CD8-positive, alpha-beta memory T cell (primary cell): ENCODE data around the gene CEACAM6. TPM values are rescaled to one million over a fixed set of nuclear protein-coding genes. Genes with fewer than 3 reads are reported as not detected.
A peak's percentile ranks its signal among the peaks of the same experiment; 100 is the strongest.
"Not testable (repeated sequence)": the region's sequence is repeated elsewhere in the genome, so short reads cannot be mapped to it uniquely, and the experiment has no call there.

ENCODE experiments used
- CTCF ChIA-PET: fragments of 350-600 bp; sonication (Branson Sonifier 250); formaldehyde crosslinking; loops from one replicate; lab custom pipeline; 2021; ENCODE audit warnings: antibody characterized with exemption; lab: Charles Lee
- POLR2A ChIA-PET: fragments of 350-600 bp; sonication (Branson Sonifier 250); formaldehyde crosslinking; loops from one replicate; lab custom pipeline; 2021; ENCODE audit warnings: antibody characterized with exemption; lab: Charles Lee
- DNase-seq, 5 donors: peaks; one replicate each; pipeline versions ENCODE4 v3.0.0 to v3.0.0-alpha.2; 2020 to 2022; ENCODE audit warnings: mixed read lengths in 1 of 5
- H3K27ac ChIP-seq: one replicate; pipeline ENCODE4 v1.7.0; 2013; ENCODE audit warnings: low read depth, mild to moderate bottlenecking, low read length, moderate library complexity
- H3K27me3 ChIP-seq: 2 replicates; pipeline ENCODE4 v1.7.0; 2013; ENCODE audit warnings: low read length, mild to moderate bottlenecking; ENCODE audit not compliant: insufficient read depth, poor library complexity, severe bottlenecking
- H3K36me3 ChIP-seq: 2 replicates; pipeline ENCODE4 v1.7.0; 2013; ENCODE audit warnings: mild to moderate bottlenecking, low read length, moderate library complexity; ENCODE audit not compliant: insufficient read depth
- H3K4me1 ChIP-seq: 2 replicates; pipeline ENCODE4 v1.7.0; 2013; ENCODE audit warnings: mild to moderate bottlenecking, low read length, moderate library complexity; ENCODE audit not compliant: insufficient read depth
- H3K4me3 ChIP-seq: 2 replicates; pipeline ENCODE4 v1.7.0; 2013; ENCODE audit warnings: mild to moderate bottlenecking, low read length
- H3K9me3 ChIP-seq: 2 replicates; pipeline ENCODE4 v1.7.0; 2013; ENCODE audit warnings: mild to moderate bottlenecking, low read length
- H3K27ac Mint-ChIP-seq, 8 donors: one replicate each; pipeline ENCODE4 v1.8.0; 2020 to 2021; ENCODE audit warnings: mixed read lengths in 8 of 8, mild to moderate bottlenecking in 6 of 8, inconsistent platforms in 3 of 8, moderate library complexity in 3 of 8
- H3K27me3 Mint-ChIP-seq, 2 donors: one replicate each; pipeline ENCODE4 v1.8.0; 2020 to 2021; ENCODE audit warnings: mixed read lengths in 2 of 2, mild to moderate bottlenecking in 1 of 2, moderate library complexity in 1 of 2
- H3K36me3 Mint-ChIP-seq, 3 donors: one replicate each; pipeline ENCODE4 v1.8.0; 2020 to 2021; ENCODE audit warnings: mixed read lengths in 3 of 3, inconsistent platforms in 1 of 3, mild to moderate bottlenecking in 1 of 3
- H3K4me1 Mint-ChIP-seq, 3 donors: one replicate each; pipeline ENCODE4 v1.8.0; 2020 to 2021; ENCODE audit warnings: mixed read lengths in 3 of 3, inconsistent platforms in 1 of 3, mild to moderate bottlenecking in 1 of 3
- H3K4me3 Mint-ChIP-seq, 7 donors: one replicate each; pipeline ENCODE4 v1.8.0; 2020 to 2021; ENCODE audit warnings: mixed read lengths in 7 of 7, mild to moderate bottlenecking in 6 of 7, moderate library complexity in 4 of 7, inconsistent platforms in 2 of 7
- H3K9me3 Mint-ChIP-seq, 5 donors: one replicate each; pipeline ENCODE4 v1.8.0; 2020 to 2022; ENCODE audit warnings: mixed read lengths in 5 of 5, mild to moderate bottlenecking in 3 of 5, moderate library complexity in 2 of 5, inconsistent platforms in 1 of 5
- polyA plus RNA-seq: library from polyadenylated mRNA; unstranded; fragments of 300-500 nt; fragmentation: Illumina TruSeq; gene quantifications from one replicate; pipeline ENCODE4 v1.2.3, GENCODE V29; 2021
- total RNA-seq, 2 experiments: library from RNA; stranded (reverse); gene quantifications; one replicate each; pipeline ENCODE4 v1.2.3, GENCODE V29; 2021

Gene CEACAM6
- total RNA-seq = not detected
- polyA plus RNA-seq = not detected

GRCh38 chr19:41755328-41755913 is at the start of gene CEACAM6:
TSS of gene CEACAM6 (plus strand) at chr19:41755530. CDS start at chr19:41755639, 109 bp downstream.
- ChIA-PET POLR2A (no interaction called here), CTCF (interaction anchor here (3.8 to 5.1 kb wide), 2 partner anchors 21 to 30 kb away, joined by 29 to 66 read pairs; no protein-coding TSS in a partner anchor)
- DNase-seq = no peak
- peaks cover 8% of the 10 kb centered on the region for H3K27me3 ChIP-seq
- no peak within 1 kb of the TSS for H3K4me3 Mint-ChIP-seq
- no peaks in the 10 kb centered on the region for H3K36me3 Mint-ChIP-seq
- no peak within 1 kb of the TSS for H3K4me3 ChIP-seq
- H3K9me3 ChIP-seq = no peaks in the 10 kb centered on the region
- peaks cover 4% of the 10 kb centered on the region for H3K4me1 ChIP-seq
- H3K27ac ChIP-seq = no peak within 1 kb of the TSS
- no peaks in the 10 kb centered on the region for H3K36me3 ChIP-seq
- H3K27me3 Mint-ChIP-seq = peaks cover 17 to 62% of the 10 kb centered on the region in 2 donors
- no peaks in the 10 kb centered on the region for H3K9me3 Mint-ChIP-seq
- H3K27ac Mint-ChIP-seq = no peak within 1 kb of the TSS
- H3K4me1 Mint-ChIP-seq = peaks cover 3 to 6% (median 4%) of the 10 kb centered on the region in 3 donors

- no peaks in the 10 kb centered on the region for H3K27me3 ChIP-seq
- H3K27me3 Mint-ChIP-seq = peaks cover 29 to 59% of the 10 kb centered on the region in 2 donors
- peaks cover 3 to 9% (median 6%) of the 10 kb centered on the region in 3 donors for H3K4me1 Mint-ChIP-seq
- H3K9me3 ChIP-seq = no peaks in the 10 kb centered on the region
- no peaks in the 10 kb centered on the region for H3K36me3 ChIP-seq
- peak overlapping the region in 2 of 8 donors; percentile 19 to 50 for H3K27ac Mint-ChIP-seq
- H3K36me3 Mint-ChIP-seq = no peaks in the 10 kb centered on the region
- no peak overlapping the region for H3K27ac ChIP-seq
- POLR2A ChIA-PET = no interaction called here
- peak overlapping the region; percentile 50 for H3K4me3 ChIP-seq
- CTCF ChIA-PET = interaction anchor here (0.7 to 1.4 kb wide), 9 partner anchors 10 to 78 kb away, joined by 3 to 6 read pairs (median 3); no protein-coding TSS in a partner anchor
- no peaks in the 10 kb centered on the region for H3K9me3 Mint-ChIP-seq
- peak; percentile 42 to 73 (median 63) for DNase-seq
- no peaks in the 10 kb centered on the region for H3K4me1 ChIP-seq
- H3K4me3 Mint-ChIP-seq = peak overlapping the region; percentile 70 to 82 (median 75)
Measured at GRCh38 chr19:41706741-41707501, 48.4 kb upstream of the CEACAM6 start.

- H3K27ac Mint-ChIP-seq = no peak overlapping the region
- Histone ChIP-seq H3K36me3 (no peaks in the 10 kb centered on the region), H3K4me3 (no peak overlapping the region), H3K27me3 (no peaks in the 10 kb centered on the region), H3K9me3 (no peaks in the 10 kb centered on the region), H3K4me1 (no peaks in the 10 kb centered on the region), H3K27ac (no peak overlapping the region)
- DNase-seq = no peak
- peaks cover 3 to 9% (median 6%) of the 10 kb centered on the region in 3 donors for H3K4me1 Mint-ChIP-seq
- ChIA-PET POLR2A (no interaction called here), CTCF (interaction anchor here (0.7 to 1.4 kb wide), 8 partner anchors 10 to 78 kb away, joined by 3 to 6 read pairs (median 3); no protein-coding TSS in a partner anchor)
- no peaks in the 10 kb centered on the region for H3K9me3 Mint-ChIP-seq
- H3K27me3 Mint-ChIP-seq = peaks cover 32 to 64% of the 10 kb centered on the region in 2 donors
- no peaks in the 10 kb centered on the region for H3K36me3 Mint-ChIP-seq
- no peak overlapping the region for H3K4me3 Mint-ChIP-seq
Measured at GRCh38 chr19:41707502-41707812, 47.9 kb upstream of the CEACAM6 start.

GRCh38 chr19:41707871-41708371 is 47.4 kb upstream of the CEACAM6 start:
- H3K27me3 Mint-ChIP-seq = peaks cover 32 to 65% of the 10 kb centered on the region in 2 donors
- POLR2A ChIA-PET = no interaction called here
- no peaks in the 10 kb centered on the region for H3K4me1 ChIP-seq
- no peak for DNase-seq
- no peak overlapping the region for H3K4me3 ChIP-seq
- H3K36me3 ChIP-seq = no peaks in the 10 kb centered on the region
- peaks cover 3 to 9% (median 6%) of the 10 kb centered on the region in 3 donors for H3K4me1 Mint-ChIP-seq
- H3K27me3 ChIP-seq = no peaks in the 10 kb centered on the region
- CTCF ChIA-PET = no interaction called here
- no peak overlapping the region for H3K27ac Mint-ChIP-seq
- H3K9me3 Mint-ChIP-seq = no peaks in the 10 kb centered on the region
- H3K36me3 Mint-ChIP-seq = no peaks in the 10 kb centered on the region
- H3K9me3 ChIP-seq = no peaks in the 10 kb centered on the region
- H3K27ac ChIP-seq = no peak overlapping the region
- H3K4me3 Mint-ChIP-seq = no peak overlapping the region

- CTCF ChIA-PET = no interaction called here
- POLR2A ChIA-PET = no interaction called here
- no peak within 1 kb of the TSS for H3K4me3 ChIP-seq
- no peak for DNase-seq
- Mint-ChIP-seq H3K4me1 (peaks cover 3 to 9% (median 6%) of the 10 kb centered on the region in 3 donors), H3K9me3 (no peaks in the 10 kb centered on the region), H3K4me3 (peak within 1 kb of the TSS in 1 of 7 donors; percentile 42), H3K27me3 (peaks cover 32 to 64% of the 10 kb centered on the region in 2 donors), H3K27ac (peak within 1 kb of the TSS in 1 of 8 donors; percentile 54), H3K36me3 (no peaks in the 10 kb centered on the region)
- no peak within 1 kb of the TSS for H3K27ac ChIP-seq
- no peaks in the 10 kb centered on the region for H3K36me3 ChIP-seq
- no peaks in the 10 kb centered on the region for H3K9me3 ChIP-seq
- no peaks in the 10 kb centered on the region for H3K4me1 ChIP-seq
- H3K27me3 ChIP-seq = no peaks in the 10 kb centered on the region
Measured at GRCh38 chr19:41708481-41708880, 46.8 kb upstream of the CEACAM6 start, which contains the start of gene CEACAM5. TSS of gene CEACAM5 (plus strand) at chr19:41708626. CDS start at chr19:41708732, 106 bp downstream.

- H3K4me1 ChIP-seq, POLR2A ChIA-PET, H3K4me1 Mint-ChIP-seq, CTCF ChIA-PET, H3K4me3 ChIP-seq, H3K36me3 ChIP-seq, H3K9me3 ChIP-seq, H3K36me3 Mint-ChIP-seq, H3K27ac Mint-ChIP-seq, H3K9me3 Mint-ChIP-seq, DNase-seq, H3K27me3 ChIP-seq, H3K27ac ChIP-seq: not testable (repeated sequence)
- H3K27me3 Mint-ChIP-seq = peaks cover 37 to 69% of the 10 kb centered on the region in 2 donors
- H3K4me3 Mint-ChIP-seq = peak overlapping the region in 1 of 7 donors; percentile 42
Measured at GRCh38 chr19:41709516-41709915, 45.8 kb upstream of the CEACAM6 start.

GRCh38 chr19:41709951-41710645 is 45.2 kb upstream of the CEACAM6 start:
- Mint-ChIP-seq H3K36me3 (no peaks in the 10 kb centered on the region), H3K9me3 (no peaks in the 10 kb centered on the region), H3K4me3 (no peak overlapping the region), H3K4me1 (peaks cover 3 to 9% (median 6%) of the 10 kb centered on the region in 3 donors), H3K27ac (no peak overlapping the region), H3K27me3 (peaks cover 38 to 64% of the 10 kb centered on the region in 2 donors)
- Histone ChIP-seq H3K36me3 (no peaks in the 10 kb centered on the region), H3K9me3 (no peaks in the 10 kb centered on the region), H3K27me3 (no peaks in the 10 kb centered on the region), H3K4me1 (no peaks in the 10 kb centered on the region), H3K27ac (no peak overlapping the region), H3K4me3 (no peak overlapping the region)
- ChIA-PET CTCF (interaction anchor here (0.9 kb wide), 1 partner anchor 86 kb away, joined by 3 read pairs; no protein-coding TSS in a partner anchor), POLR2A (no interaction called here)
- no peak for DNase-seq
